NK-92 (cell line): ENCODE results near the gene DEFB132.
"Not testable (repeated sequence)": the region's sequence is repeated elsewhere in the genome, so short reads cannot be mapped to it uniquely, and the experiment has no call there.

Experiments
- DNase-seq: peaks from one replicate; lab custom pipeline; 2025; ENCODE audit not compliant: unreplicated experiment; lab: John Stamatoyannopoulos, UW

The DEFB132 gene

DNA sequence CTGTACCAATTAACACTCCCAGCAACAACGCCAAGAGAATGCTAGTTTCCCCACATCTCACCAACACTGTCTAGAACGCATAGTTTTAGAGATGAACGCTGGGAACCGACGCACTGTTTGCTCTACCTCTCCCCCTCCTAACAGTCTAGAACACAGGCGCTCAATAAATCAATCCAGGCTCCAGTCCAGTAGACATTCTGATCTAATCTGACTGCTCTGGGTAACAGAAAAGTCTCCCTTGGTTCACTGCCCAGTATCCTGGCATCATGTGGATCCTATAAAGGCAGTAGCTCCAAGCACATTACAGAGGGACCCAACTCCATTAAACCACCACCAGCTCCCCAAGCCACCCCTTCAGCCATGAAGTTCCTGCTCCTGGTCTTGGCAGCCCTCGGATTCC, at the start of gene DEFB132:
Gene DEFB132 (plus strand): TSS at position 306 of the 400 bp plus-strand sequence. CDS start 55 bp downstream, at position 361.
- DNase-seq: no peak

GRCh38 chr20:208942-209566, 48.5 kb upstream of the DEFB132 start:
- no peak for DNase-seq

- DNase-seq: no peak
Measured at GRCh38 chr20:210809-211502, 46.6 kb upstream of the DEFB132 start.

- no peak for DNase-seq
Measured at GRCh38 chr20:214383-214782, 43.1 kb upstream of the DEFB132 start.

- no peak for DNase-seq
Measured at GRCh38 chr20:215796-216195, 41.7 kb upstream of the DEFB132 start.

DNA sequence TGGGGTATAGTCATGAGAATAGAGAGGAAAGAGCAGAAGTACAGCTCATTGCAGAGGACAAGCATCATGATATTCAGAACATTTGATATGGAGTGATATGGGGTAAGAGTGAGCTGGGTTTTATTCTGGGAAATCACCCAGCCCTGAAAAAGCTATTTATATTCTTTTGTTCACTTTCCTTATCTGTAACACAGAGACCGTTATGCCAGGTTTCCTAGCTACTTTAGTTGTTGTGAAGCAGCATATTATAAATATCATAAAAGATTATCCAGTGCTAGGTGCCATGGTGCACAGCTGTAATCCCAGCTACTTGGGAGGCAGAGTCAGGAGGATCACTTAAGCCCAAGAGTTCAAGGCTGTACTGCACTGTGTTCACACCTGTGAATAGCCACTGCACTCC, 40.3 kb upstream of the DEFB132 start:
- DNase-seq: no peak

DNA sequence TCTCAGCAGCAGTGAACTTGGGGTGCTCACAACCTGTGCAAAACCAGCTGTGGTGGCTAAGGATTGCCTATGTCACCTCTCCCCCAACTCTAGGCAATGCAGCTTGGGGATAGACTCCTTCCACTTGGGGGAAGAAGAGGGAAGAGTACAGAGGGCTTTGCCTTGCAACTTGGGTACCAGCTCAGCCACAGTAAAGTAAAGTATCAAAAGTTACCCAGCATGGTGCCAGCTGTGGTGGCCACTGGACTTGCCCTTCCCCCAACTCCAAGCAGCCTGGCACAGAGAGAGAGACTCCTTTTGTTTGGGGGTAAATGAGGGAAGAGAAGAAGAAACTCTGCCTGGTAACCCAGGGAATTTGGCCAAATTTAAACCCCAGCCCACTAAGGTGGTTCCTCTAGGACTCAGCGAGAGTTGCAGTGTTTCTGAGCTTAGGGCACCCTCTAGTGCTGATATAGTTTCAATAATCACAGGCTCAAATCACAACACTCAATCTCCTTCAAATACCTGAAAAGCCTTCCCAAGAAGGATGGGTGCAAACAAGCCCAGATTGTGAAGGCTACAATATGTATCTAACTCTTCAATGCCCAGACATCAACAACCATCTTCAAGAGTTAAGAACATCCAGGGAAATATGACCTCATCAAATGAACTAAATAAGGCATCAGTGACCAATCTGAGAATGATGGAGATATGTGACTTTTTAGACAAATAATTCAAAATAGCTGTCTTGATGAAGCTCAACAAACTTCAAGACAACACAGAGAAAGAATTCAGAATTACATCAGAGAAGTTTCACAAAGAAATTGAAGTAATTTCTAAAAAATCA, 38.0 kb upstream of the DEFB132 start:
- no peak for DNase-seq

DNA sequence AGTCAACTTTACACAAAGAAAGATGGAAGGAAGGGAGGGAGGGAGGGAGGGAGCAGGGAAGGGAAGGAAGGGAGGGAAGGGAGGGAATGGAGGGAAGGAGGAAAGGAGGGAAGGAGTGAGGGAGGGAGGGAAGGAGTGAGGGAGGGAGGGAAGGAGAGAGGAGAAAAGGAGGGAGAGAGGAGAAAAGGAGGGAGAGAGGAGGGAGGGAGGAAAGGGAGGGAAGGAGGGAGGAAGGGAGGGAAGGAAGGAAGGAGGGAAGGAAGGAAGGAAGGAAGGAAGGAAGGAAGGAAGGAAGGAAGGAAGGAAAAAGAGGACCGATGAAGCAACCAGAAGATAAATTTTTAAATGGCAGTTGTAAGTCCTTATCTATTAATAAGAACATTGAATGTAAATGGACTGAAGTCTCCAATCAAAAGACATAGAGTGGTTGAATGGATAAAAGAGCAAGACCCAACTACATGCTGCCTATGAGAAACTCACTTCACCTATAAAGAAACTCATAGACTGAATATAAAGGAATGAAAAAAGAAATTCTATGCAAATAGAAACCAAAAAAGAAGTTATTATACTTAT, 36.2 kb upstream of the DEFB132 start:
- DNase-seq: no peak

- not testable (repeated sequence) for DNase-seq
Measured at GRCh38 chr20:225879-226278, 31.6 kb upstream of the DEFB132 start.

DNA sequence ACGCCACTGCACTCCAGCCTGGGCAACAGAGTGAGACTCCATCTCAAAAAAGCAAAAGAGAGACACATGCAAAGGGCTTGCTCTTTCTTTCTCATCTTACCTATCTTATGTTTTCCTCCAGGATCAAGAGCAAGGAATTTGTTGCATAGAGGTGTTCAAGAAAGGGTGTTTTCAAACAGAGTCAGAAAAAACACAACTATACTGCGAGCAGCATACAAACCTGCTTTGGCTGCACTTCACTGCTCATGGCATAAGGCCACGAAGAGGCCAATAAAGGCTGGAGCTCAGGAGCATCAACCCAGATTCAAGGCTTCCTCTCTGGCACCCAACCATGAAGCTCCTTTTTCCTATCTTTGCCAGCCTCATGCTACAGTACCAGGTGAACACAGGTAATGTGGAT, 30.6 kb upstream of the DEFB132 start, which contains the start of gene DEFB129:
Gene DEFB129 (plus strand): TSS at position 301 of the 400 bp plus-strand sequence. CDS start 31 bp downstream, at position 332.
- DNase-seq: no peak

- no peak for DNase-seq
Measured at GRCh38 chr20:227439-228105, 30.0 kb upstream of the DEFB132 start.

- DNase-seq: no peak
Measured at GRCh38 chr20:235891-236290, 21.6 kb upstream of the DEFB132 start.

GRCh38 chr20:237489-237888, 20.0 kb upstream of the DEFB132 start:
- no peak for DNase-seq

DNA sequence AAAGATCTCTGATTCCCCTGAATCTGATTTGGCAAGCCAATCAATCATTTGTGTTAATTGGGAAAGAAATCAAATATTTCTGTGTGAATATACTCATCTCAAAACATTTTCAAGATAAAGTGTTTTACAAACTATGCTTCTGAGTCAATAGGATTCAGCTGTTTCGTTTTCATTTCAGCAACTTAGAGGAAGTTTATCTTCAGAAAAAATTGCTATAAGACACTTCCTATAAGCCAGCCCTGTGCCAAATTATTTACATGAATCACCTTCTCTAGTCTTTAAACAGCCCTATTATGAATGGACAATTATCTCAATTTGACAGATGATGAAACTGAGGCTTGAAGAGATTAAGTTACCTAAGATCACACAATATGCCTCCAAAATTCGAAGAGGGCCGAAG, 19.6 kb upstream of the DEFB132 start:
- DNase-seq: no peak

- DNase-seq: no peak
Measured at GRCh38 chr20:242905-243304, 14.6 kb upstream of the DEFB132 start.

GRCh38 chr20:251354-251753, 6.2 kb upstream of the DEFB132 start:
- DNase-seq: no peak

GRCh38 chr20:252801-253200, 4.7 kb upstream of the DEFB132 start:
- DNase-seq: no peak

DNA sequence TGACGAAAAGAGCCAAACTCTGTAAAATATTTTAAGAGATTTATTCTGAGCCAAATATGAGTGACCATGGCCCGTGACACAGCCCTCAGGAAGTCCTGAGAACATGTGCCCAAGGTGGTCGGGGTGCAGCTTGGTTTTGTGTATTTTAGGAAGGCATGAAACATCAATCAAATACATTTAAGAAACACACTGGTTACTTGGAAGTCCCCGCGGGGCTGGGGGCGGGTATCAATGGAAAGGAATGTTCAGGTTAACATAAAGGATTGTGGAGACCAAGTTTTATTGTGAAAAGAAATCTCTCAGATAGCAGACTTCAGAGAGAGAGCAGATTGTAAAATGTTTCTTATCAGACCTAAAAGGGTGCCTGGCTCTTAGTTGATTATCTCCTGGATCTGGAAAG, 4.1 kb upstream of the DEFB132 start:
- DNase-seq: not testable (repeated sequence)

GRCh38 chr20:258269-258858, 840 bp downstream of the DEFB132 start:
- DNase-seq: no peak

DNA sequence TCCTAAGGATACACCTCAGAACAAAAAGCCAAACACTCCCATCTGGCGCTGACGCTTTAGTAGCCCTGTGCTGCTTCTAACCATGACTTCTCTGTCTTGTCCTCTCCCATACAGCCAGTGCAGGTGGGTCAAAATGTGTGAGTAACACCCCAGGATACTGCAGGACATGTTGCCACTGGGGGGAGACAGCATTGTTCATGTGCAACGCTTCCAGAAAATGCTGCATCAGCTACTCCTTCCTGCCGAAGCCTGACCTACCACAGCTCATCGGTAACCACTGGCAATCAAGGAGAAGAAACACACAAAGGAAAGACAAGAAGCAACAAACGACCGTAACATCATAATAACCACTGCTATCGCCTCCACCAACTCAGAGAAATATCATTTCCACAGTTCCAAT, 1.4 kb downstream of the DEFB132 start:
- DNase-seq: no peak

GRCh38 chr20:259981-260380, 2.5 kb downstream of the DEFB132 start:
- DNase-seq: no peak
